HS-5 (cell line): ENCODE measurements around the gene AMELX.
A peak's percentile ranks its signal among the peaks of the same experiment; 100 is the strongest.

Experiments
- DNase-seq: peaks from one replicate; pipeline ENCODE4 v3.0.0-alpha.2; 2012; ENCODE audit warnings: low read depth

Gene AMELX

DNA sequence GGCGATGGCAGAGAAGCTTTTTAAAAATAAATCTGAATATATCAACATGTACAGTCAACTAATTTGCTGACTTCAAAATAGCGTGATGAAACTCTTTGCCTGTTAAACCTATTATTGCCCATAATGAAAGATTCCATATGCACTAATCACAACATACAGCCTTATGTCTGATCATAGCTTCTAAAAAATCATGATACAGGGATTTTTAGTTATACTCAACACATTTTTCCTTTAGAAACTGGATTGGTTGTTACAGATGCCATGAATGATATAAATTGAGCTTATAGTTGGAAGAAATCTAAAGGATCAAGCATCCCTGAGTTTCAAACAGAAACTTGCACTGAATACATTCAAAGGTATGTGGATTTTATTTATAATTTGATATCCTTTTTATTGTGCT is at the start of gene AMELX:
Gene AMELX, plus strand, starts transcription at position 301 of the 400 bp plus-strand sequence. CDS start 1,376 bp downstream, outside the sequence.
- no peak for DNase-seq

DNA sequence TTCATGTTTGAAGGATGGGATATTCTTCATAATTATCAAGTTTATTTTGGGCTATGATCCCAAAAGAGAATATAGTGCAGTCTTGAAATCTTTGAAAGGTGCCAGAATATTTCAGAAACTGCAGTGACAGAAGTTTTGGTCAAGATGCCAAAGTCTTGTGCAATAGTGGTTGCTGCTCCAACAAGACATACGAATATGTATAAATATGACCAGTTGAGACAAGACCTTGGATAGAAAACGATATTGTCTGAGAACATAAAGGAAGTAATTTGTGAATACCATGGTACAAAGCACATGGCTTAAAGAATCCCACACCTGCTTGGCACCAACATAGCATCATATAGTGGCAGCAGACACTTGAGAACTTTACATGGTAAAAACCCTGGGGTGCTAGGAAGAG is 48.6 kb upstream of the AMELX start:
- no peak for DNase-seq

DNA sequence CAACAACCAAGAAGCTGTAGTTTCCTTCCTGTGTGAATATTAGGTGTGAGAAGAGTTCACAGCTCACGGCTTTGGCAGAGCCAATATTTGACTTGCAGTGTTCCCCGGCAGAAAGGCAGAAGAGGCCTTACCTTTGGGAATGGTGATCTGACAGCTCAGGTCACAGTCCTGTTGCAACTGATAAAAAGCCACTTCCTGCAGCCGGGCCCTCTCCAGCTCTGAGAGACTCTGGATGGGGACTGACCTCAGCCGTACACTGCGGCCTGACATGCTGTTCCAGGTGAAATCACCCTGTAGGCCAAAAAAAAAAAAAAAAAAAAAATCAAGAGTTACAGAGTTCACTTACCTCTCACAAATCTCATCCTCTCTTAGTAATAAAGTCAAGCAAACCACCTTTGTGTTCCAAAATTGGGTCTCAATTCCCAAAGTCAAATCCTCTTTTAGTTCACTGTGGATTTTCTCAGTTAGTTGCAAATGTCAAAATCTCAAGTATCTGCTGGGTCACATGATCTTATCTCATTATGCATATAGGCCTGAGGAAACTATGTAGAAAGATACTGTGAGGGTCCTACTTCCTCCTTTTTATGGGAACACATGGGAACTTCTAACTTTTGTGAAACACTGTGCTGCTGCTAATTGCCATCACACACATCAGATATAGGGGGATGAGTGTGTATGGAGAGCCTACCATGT is 38.6 kb upstream of the AMELX start:
- DNase-seq = no peak

DNA sequence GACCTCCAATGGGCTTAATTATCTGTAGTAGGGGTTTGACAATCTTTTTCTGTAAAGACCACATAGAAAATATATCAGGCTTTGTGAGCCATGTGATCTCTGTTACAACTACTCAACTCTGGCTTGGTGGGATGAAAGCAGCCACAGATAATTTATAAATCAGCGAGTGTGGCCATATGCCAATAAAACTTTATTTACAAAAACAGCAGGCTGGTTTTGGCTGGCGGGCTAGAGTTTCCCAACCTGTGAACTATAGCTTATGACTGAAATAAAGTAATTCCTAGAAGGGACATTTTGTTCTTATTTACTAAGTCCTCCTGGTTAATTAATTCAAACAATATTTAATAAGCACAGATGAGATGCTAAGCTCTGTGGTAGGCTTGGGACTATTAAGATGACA is 35.9 kb upstream of the AMELX start:
- DNase-seq = no peak

DNA sequence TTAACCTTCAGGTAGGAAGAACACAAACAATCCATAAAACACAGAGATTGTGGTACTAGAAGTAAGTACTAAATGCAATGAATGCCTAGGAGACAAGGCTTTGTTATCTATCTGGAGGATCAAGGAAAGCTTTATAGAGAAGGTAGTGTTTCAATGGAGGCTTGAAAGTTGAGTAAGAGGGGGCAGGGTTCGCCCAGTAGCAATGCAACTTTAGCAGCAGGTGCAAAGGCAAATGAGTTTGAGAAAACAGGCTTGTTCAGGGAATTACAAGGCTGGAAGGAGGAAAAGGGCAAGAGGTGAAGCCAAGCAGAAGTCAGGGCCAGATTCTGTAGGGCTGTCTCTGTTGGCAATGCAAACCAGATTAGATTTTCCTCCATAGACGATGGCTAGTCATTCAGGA is 35.5 kb upstream of the AMELX start:
- no peak for DNase-seq

DNA sequence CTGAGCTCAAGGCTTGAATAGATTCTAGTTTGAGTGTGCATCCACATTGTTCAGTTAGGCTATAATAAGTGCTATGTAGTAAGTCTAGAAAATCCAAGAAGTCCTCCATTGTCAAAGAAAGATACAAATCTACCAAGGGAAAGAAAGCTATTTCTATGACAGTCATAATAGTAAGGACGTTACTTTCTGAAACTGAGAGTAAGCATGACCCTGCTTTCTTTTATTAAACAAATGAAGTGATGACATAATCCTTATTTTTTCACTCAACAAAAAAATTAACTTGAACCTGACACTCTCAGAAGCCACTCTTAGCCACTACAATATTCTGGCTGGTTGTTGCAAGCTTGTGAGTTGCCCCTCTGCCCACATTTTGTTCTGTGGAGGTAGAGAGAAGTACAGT is 33.8 kb upstream of the AMELX start:
- no peak for DNase-seq

DNA sequence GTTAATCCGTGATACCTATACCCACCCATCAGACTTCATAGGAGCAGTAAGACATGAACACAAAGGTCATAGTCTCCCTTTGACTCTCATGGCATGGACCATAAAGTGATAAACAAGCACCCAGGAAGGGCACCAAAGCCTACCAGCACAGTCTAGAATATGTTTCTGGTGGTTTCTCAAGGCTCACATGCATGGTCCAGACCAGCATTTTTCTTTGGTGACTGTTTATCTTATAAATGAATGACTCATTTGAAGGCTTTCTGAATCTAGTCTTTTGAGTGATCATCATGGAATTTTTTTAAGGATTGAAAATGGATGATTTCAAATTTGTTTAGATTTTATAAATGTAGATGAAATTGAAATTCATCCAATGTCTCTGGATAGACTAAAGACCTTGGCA is 32.0 kb upstream of the AMELX start:
- peak; percentile 40 for DNase-seq

DNA sequence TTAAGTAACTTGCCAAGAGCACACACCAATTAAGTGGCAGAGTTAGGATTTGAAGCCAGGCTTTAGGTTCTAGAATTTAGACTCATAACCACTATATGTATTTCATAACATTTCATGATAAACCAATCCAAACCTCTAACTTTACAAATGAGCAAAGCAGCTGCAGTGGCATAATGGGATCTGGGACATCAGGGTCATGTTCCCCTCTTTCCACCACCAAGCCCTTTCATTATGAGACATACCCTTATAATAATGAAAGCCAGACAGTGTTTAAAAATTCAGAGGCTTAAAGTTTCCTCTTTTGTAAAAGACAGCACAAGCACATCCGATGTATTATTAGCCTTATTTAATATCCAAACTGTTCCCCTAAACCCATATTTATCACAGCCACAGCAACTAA is 28.3 kb upstream of the AMELX start:
- no peak for DNase-seq

DNA sequence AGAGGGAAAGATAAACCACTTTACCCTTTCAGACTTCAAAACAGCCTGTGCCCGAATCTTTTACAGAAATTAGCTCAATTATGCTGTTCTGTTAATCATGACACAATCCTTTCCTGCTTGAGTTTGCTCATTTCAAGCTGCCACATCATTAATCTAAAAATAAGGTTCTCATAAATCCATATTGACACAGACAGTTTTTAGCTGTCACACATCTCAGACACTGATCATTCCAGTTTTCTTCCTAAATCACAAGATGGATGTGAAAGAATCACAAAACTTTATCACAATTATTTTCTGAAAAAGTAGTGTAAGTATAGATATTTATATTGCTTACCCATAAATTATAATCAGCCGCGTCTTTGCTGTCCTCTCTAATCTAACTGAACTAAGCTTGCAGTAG is 27.9 kb upstream of the AMELX start:
- DNase-seq = no peak

DNA sequence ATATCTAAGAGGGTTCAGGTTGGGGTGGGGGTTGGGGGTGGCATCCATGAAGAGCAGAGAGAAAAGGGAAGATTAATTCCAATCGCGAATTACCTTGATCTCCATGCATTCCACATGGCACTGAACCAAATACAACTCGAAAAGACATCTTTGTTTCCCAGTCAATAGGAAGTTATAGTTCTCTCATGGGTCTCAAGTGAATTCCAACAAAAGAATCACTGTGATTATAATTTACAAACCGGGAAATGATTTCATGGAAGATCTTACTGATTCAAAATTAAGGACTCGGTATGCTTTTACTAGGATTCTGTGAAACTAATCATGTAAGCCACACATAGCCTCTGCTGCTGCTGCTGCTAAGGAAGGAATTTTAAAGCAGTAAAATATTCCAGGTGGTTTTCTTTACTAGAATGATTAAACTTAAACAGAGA is 26.6 kb upstream of the AMELX start:
- no peak for DNase-seq

DNA sequence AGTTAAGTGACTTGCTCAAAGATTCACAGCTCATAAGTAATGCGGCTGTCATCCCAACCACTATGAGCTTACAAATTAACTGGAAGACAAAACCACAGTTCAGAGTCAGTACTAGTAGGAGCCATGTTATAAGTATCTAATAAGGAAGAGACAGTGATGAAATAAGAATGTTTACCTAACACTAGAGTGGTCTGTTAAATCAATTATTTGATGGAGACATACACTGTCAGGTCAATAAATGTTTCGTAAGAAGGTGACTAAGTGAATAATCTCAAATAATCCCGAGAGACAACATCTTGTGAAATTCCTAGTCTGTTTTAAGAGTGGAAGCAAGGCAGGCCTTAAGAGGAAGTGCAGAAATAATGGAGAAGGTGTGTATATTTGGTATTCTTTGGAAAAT is 25.8 kb upstream of the AMELX start:
- no peak for DNase-seq

DNA sequence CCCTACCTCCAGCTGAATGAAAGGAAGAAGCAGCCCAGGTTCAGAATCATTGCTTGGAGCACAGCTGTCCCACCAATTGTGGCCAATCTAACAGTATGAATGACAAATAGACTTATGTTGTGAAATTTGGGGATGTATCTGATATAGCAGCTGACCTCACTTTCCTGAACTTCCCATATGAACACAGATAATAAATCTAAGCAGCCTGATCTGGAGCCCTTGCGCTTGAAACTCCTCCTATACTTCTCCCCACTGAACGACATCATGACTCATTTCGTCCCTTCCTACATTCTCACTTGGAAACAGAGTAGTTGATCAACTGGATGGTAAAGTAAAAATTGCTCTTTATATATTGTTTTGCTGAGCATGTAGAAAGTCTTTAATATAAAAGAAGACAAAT is 24.2 kb upstream of the AMELX start:
- no peak for DNase-seq

DNA sequence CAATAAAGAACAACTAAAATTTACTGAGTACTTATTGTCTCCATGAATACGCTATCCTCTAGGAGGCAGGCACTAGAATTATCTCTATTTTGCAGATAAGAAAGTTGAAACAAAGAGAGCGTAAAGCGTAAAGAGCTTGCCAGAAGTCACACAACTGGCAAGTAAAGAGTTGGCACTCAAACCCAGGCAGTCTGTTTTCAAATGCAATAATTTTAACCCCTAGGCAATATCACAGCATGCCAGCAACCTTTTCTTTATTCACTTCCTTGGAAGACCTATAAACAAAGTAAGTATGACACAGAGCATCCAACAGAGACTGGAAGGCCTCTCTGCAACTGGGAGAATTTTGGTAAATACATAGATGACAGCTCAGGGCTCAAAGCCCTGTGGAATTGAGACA is 23.2 kb upstream of the AMELX start:
- no peak for DNase-seq

DNA sequence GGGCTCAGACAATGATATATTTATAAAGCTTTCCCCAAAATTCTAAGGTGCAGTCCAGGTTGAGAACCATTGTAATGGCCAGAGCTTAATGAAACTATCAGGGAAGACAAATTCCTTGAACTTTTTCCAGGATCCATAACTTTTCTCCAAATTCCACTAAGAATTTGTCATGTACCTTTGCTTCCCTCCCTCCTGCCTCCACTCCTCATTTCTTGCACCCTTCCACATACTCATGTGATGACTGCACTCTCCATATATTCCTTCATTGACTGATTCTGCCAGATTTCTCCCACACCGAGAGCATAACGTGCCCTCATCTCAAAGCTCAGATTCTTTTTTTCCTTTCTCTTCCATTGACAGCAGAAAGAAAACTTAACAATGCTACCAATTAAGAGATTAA is 20.9 kb upstream of the AMELX start:
- no peak for DNase-seq

DNA sequence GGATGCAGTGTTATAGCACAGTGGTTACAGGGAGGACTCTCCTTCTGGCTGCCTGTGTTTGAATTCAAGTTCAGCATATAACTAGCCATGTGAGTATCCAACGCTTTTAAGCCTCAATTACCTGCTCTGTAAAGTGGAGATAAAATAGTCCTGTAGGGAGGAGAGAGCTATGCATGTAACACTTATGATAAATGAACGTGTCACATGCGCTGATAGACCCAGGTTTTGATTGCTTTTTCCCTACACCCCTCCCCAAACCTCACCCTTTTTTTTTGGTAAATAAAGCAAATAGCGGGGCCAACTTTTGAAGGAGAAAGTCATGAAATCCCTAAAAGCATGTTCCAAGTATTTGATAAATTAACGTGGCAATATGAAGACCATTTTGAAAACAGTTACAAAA is 20.4 kb upstream of the AMELX start:
- no peak for DNase-seq

DNA sequence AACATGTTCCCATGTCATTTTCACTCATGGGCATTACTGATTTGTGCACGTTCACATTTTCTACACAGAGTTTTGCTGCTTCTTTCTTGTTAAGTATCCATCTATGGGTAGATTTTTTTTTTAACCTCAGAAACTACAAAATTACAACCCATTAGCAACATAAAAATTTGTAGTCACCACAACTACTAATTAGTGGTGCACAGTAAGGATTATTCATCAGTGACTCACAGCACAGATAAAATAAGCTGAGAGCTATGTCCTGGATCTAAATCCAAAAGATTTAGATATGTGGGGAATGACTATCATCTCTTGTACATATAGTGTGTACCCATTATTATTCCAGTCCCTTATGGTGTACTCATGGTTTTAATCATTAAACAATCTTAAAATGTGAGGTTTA is 19.7 kb upstream of the AMELX start:
- no peak for DNase-seq

DNA sequence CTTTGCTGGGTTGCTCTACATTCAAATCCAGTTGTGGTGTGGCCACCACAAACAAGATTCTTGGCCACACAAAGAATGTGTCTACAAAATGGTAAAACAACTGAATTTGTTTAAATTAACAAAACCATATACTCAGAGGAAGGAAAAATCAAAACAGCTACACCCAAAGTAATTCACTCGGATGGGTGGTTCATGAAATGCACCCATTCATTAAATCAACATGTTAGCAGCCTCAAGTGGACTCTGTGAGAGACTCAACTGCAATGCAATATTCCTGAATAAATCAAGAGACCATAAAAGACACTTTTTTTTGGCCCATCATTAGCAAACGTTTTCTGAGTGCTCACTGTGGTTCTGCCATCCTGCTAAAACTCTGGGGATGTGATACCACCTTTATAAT is 11.2 kb upstream of the AMELX start:
- DNase-seq = no peak

DNA sequence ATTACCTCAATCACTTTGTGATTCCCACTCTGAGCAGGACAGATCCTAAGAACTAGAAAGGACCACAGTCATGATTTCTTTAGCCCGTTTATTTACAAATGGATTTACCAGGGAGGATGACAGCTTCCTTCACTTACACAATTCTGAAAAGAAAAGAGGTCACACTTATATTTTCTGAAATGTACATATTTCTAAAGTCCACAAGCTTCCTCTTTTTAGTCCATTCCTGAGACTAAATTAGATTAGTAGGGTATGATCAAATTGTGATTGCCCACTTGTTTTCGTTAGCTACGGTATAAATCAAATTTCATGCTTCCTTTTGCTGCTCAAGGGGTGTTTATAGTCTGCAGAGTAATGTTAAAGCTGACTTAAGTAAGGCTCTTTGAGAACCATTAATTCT is 7.6 kb upstream of the AMELX start:
- no peak for DNase-seq

DNA sequence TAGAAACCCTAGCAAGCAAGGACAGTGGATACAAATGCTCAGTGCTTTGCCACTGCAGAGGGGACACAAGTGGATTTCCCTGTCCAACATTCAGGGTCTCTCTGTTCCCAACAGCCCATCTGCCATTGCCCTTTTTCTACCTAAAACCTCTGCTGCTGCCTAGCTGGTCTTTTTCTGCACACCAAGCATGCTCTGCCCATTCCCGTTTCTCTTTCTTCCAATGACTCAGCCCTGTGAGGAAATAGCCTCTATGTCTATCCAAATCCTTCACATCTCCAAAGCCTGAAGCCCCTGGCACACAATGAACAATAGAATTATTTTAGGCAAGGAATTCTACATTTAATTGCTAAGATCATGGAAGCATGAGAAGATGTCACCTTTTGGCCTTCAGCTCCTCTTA is 5.7 kb upstream of the AMELX start:
- DNase-seq = no peak

DNA sequence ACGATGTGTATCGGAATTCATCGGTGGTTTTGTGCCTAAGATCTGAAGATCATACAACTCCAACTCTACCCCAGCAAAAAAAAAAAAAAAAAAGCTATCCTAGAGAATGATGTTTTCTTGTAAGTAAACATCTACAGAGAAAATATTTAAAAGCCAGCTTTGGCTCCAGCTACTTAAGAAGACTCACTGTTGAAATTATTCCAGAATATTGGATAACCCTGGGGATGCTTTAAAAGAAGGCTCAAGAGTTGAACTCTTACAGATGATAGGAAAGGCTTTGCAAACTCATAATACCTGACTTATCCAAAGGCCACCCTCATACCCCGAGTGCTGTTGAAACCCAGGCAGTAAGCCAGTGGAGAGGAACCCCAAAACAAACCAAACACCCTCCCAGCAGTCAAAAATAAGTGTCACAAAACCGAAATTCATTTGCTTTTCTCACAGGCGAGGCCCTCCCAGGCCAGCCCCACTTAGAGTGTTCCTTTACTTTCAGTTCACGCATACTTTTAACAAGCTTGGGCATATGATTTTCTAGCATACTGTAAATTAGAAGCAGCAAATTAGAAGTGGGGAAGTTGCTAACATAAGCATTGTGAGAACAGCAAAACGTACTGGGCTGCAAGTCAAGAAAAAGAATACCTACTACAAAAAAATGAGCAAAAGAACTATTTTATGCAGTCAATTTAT is 2.7 kb upstream of the AMELX start:
- DNase-seq = no peak

DNA sequence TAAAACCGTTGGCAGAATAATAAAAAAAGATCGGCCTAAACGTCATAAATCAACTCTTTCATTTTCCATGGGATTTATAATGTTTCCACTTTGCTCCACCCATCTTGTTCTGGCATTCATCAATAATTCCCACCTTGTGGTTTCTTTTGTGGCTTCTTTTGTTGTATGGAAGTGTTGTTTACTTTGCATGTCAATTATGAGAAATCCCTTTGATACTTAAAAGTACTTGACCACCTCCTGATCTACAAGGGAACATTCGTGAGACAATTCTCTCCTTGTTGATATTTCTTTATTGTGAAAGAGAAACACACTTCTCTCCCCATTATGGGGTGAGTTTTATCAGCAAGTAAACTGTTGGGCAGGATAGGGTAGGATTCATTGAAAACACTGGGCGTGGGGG is 2.8 kb downstream of the AMELX start:
- no peak for DNase-seq

DNA sequence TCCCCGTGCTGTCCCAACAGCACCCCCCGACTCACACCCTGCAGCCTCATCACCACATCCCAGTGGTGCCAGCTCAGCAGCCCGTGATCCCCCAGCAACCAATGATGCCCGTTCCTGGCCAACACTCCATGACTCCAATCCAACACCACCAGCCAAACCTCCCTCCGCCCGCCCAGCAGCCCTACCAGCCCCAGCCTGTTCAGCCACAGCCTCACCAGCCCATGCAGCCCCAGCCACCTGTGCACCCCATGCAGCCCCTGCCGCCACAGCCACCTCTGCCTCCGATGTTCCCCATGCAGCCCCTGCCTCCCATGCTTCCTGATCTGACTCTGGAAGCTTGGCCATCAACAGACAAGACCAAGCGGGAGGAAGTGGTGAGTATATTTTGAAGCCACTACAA is 5.4 kb downstream of the AMELX start:
- DNase-seq = no peak

DNA sequence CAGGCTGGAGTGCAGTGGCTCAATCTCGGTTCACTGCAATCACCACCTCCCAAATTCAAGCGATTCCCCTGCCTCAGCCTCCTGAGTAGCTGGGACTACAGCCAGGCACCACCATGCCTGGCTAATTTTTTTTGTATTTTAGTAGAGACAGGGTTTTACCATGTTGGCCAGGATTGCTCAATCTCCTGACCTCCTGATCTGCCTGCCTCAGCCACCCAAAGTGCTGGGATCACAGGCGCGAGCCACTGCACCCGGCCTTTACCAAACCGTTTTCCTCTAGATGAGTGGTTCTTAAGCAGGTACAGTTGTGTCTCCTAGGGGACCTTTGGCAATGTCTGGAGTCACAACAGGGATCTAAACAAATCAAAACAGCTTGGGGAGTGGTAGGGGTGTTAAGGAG is 11.6 kb downstream of the AMELX start:
- no peak for DNase-seq

DNA sequence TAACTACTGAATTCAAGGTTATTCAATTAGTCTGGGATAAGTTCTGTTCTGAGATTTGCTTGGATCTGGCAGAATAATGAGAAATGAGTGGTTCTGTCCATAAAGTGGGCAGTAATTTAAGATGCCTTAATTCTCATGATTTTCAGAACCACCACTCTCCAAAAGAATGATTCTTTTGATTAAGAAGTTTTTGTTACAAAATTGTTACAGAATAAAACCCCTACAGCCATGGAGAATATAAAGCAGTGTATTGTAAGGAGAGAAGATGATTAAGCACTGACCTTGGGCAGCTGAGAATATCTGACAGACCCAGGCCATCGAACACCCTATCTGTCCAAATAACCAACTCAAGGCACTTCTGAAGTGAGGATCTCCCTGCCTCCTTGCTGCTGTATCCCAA is 12.4 kb downstream of the AMELX start:
- DNase-seq = no peak
